ENCODE measurements around the gene PRKRA.
A peak's percentile ranks its signal among the peaks of the same experiment; 100 is the strongest.

The PRKRA gene

GRCh38 chr2:178450774-178451525 is at the start of gene PRKRA, which contains the start of gene PJVK:
Gene PRKRA, minus strand, starts transcription at chr2:178451175. Its CDS starts 145 bp downstream, at chr2:178451030.
Gene PJVK, plus strand, starts transcription at chr2:178451378. Its CDS starts 2,032 bp downstream, at chr2:178453410.
- no peak for TF ChIP-seq CTCF (conservative IDR thresholded peaks at IDR 0.05; ENCODE audit: low read depth, low read length)
- DNase-seq (ENCODE audit: low read depth): peak; percentile 89
- H3K4me3 ChIP-seq (ENCODE audit: low read length): peak within 1 kb of the TSS; percentile 84

GRCh38 chr2:178499640-178500039 is 48.7 kb upstream of the PRKRA start:
- no peak for TF ChIP-seq CTCF (conservative IDR thresholded peaks at IDR 0.05; ENCODE audit: low read depth, low read length)
- no peak for DNase-seq (ENCODE audit: low read depth)
- no peak overlapping the region for H3K4me3 ChIP-seq (ENCODE audit: low read length)

GRCh38 chr2:178498137-178498536 is 47.2 kb upstream of the PRKRA start:
- no peak for DNase-seq (ENCODE audit: low read depth)
- TF ChIP-seq CTCF (conservative IDR thresholded peaks at IDR 0.05; ENCODE audit: low read depth, low read length): no peak
- H3K4me3 ChIP-seq (ENCODE audit: low read length): no peak overlapping the region

GRCh38 chr2:178496049-178496448 is 45.1 kb upstream of the PRKRA start:
- DNase-seq (ENCODE audit: low read depth): no peak
- no peak for TF ChIP-seq CTCF (conservative IDR thresholded peaks at IDR 0.05; ENCODE audit: low read depth, low read length)
- no peak overlapping the region for H3K4me3 ChIP-seq (ENCODE audit: low read length)

GRCh38 chr2:178491612-178492011 is 40.6 kb upstream of the PRKRA start:
- no peak overlapping the region for H3K4me3 ChIP-seq (ENCODE audit: low read length)
- DNase-seq (ENCODE audit: low read depth): no peak
- TF ChIP-seq CTCF (conservative IDR thresholded peaks at IDR 0.05; ENCODE audit: low read depth, low read length): no peak

- DNase-seq (ENCODE audit: low read depth): no peak
- no peak for TF ChIP-seq CTCF (conservative IDR thresholded peaks at IDR 0.05; ENCODE audit: low read depth, low read length)
- no peak overlapping the region for H3K4me3 ChIP-seq (ENCODE audit: low read length)
These were observed 34.4 kb upstream of the PRKRA start for GRCh38 chr2:178485356-178485755.
